A673 (cell line): Measurements from ENCODE around the gene CS. TPM values are rescaled to one million over a fixed set of nuclear protein-coding genes. Genes with fewer than 3 reads are reported as not detected.

ENCODE experiments used
- BruUV-seq: library from RNA; stranded (reverse); fragments of 400-500 nt; replicated peaks from 2 replicates; lab custom pipeline; 2021; lab: Mats Ljungman, UMichigan
- CTCF ChIA-PET: fragments of 300-600 bp; sonication (Branson Sonifier 250); formaldehyde crosslinking; loops from one replicate; lab custom pipeline; 2022; ENCODE audit warnings: antibody characterized with exemption; lab: Charles Lee
- POLR2A ChIA-PET: fragments of 300-600 bp; sonication (Branson Sonifier 250); formaldehyde crosslinking; loops from one replicate; lab custom pipeline; 2022; ENCODE audit warnings: antibody characterized with exemption; ENCODE audit not compliant: low non-redundant PET; lab: Charles Lee
- DNase-seq: peaks from one replicate; pipeline ENCODE4 v3.0.0-alpha.2; 2015; ENCODE audit warnings: low spot score
- H3K27ac ChIP-seq: fragments of 200-600 bp; sonication (generic); 2 replicates; pipeline ENCODE4 v1.5.1; 2016; ENCODE audit warnings: mixed run types, low read depth, mild to moderate bottlenecking, mixed read lengths, antibody characterized with exemption, low read length; ENCODE audit not compliant: poor library complexity, severe bottlenecking
- H3K27me3 ChIP-seq: fragments of 200-600 bp; sonication (generic); replicated peaks from 2 replicates; pipeline ENCODE4 v1.6.1; 2017; ENCODE audit warnings: mixed run types, low read depth, mild to moderate bottlenecking, mixed read lengths, antibody characterized with exemption, low read length; ENCODE audit not compliant: insufficient read depth, poor library complexity
- H3K36me3 ChIP-seq: fragments of 200-600 bp; sonication (generic); 2 replicates; pipeline ENCODE4 v1.6.1; 2016; ENCODE audit warnings: mixed run types, mild to moderate bottlenecking, mixed read lengths, antibody characterized with exemption, low read length; ENCODE audit not compliant: insufficient read depth, poor library complexity, severe bottlenecking
- H3K4me1 ChIP-seq: fragments of 200-600 bp; sonication (generic); 2 replicates; pipeline ENCODE4 v1.6.1; 2017; ENCODE audit warnings: mixed run types, mild to moderate bottlenecking, mixed read lengths, antibody characterized with exemption, low read length; ENCODE audit not compliant: insufficient read depth, poor library complexity, severe bottlenecking
- H3K4me3 ChIP-seq: fragments of 200-600 bp; sonication (generic); 2 replicates; pipeline ENCODE4 v1.5.1; 2016; ENCODE audit warnings: low read depth, mixed run types, mild to moderate bottlenecking, mixed read lengths, low read length; ENCODE audit not compliant: poor library complexity, severe bottlenecking
- H3K9me3 ChIP-seq: fragments of 200-600 bp; sonication (generic); 2 replicates; pipeline ENCODE4 v1.6.1; 2016; ENCODE audit warnings: mixed run types, low read depth, mild to moderate bottlenecking, mixed read lengths, antibody characterized with exemption, low read length; ENCODE audit not compliant: poor library complexity, severe bottlenecking
- CTCF ChIP-seq: fragments of 300-800, 200-600 bp; sonication (generic); conservative IDR thresholded peaks from 2 replicates; pipeline ENCODE4 v1.5.1; 2017; ENCODE audit warnings: low read depth, mild to moderate bottlenecking, antibody characterized with exemption, low read length, moderate library complexity, mixed read lengths
- EZH2 ChIP-seq: fragments of 200-600 bp; sonication (generic); IDR thresholded peaks from 2 replicates; pipeline ENCODE4 v1.6.1; 2017; ENCODE audit warnings: borderline replicate concordance, low read depth, mild to moderate bottlenecking, mixed read lengths, antibody characterized with exemption, low read length; ENCODE audit not compliant: poor library complexity, severe bottlenecking
- intact Hi-C: fragments of 100-400 bp; cut with micrococcal nuclease; formaldehyde crosslinking; loops from one replicate; pipeline ENCODE4 v1.10.0; 2022; ENCODE audit not compliant: unreplicated experiment
- total RNA-seq: library from RNA; stranded (reverse); gene quantifications from 2 replicates; pipeline ENCODE4 v1.2.3, GENCODE V29; 2021

CS gene
- total RNA-seq, 1 experiment from 2014 or later: 448 TPM

DNA sequence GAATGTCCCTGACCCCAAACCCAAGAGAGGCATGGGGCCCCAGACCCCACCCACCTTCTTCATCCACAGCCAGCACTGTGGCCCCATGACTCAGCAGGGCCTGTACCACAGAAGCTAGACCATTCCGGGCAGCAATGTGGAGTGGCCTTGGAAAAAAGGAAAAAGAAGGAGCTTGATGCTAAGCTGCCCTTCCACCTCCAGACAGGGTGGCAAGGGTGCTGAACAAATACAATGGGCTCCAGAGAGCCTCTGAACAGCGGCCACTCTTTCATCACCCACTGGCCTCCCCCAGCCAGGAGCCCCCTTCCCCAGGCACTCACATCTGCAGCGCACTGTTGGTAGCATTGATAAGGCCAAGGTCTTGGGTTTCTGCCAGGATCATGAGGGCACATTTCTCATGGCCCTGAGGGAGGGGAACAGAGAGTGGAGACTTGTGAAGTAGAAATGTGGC, 56.4 kb downstream of the CS start:
- DNase-seq: no peak
- no peaks in the 10 kb centered on the region for H3K27me3 ChIP-seq
- ChIA-PET CTCF (interaction anchor here (0.6 kb wide), 1 partner anchor 10 kb away, joined by 9 read pairs; no protein-coding TSS in a partner anchor), POLR2A (no interaction called here)
- H3K36me3 ChIP-seq: peaks cover 76% of the 10 kb centered on the region
- no TSS peak for BruUV-seq
- H3K9me3 ChIP-seq: no peaks in the 10 kb centered on the region
- H3K4me3 ChIP-seq: no peak overlapping the region
- no peak overlapping the region for H3K27ac ChIP-seq
- no peaks in the 10 kb centered on the region for H3K4me1 ChIP-seq
- intact Hi-C loops: no loop called here
- TF ChIP-seq CTCF (no peak), EZH2 (no peak)

- no peak for TF ChIP-seq CTCF
- no peak for TF ChIP-seq EZH2
- no peak overlapping the region for H3K27ac ChIP-seq
- no peaks in the 10 kb centered on the region for H3K27me3 ChIP-seq
- POLR2A ChIA-PET: no interaction called here
- no peak overlapping the region for H3K4me3 ChIP-seq
- no peaks in the 10 kb centered on the region for H3K4me1 ChIP-seq
- intact Hi-C loops: no loop called here
- CTCF ChIA-PET: interaction anchor here (0.6 kb wide), 1 partner anchor 10 kb away, joined by 9 read pairs; no protein-coding TSS in a partner anchor
- H3K9me3 ChIP-seq: no peaks in the 10 kb centered on the region
- DNase-seq: no peak
- H3K36me3 ChIP-seq: peaks cover 73% of the 10 kb centered on the region
- no TSS peak for BruUV-seq
Measured at GRCh38 chr12:56242986-56243385, 57.1 kb downstream of the CS start.

DNA sequence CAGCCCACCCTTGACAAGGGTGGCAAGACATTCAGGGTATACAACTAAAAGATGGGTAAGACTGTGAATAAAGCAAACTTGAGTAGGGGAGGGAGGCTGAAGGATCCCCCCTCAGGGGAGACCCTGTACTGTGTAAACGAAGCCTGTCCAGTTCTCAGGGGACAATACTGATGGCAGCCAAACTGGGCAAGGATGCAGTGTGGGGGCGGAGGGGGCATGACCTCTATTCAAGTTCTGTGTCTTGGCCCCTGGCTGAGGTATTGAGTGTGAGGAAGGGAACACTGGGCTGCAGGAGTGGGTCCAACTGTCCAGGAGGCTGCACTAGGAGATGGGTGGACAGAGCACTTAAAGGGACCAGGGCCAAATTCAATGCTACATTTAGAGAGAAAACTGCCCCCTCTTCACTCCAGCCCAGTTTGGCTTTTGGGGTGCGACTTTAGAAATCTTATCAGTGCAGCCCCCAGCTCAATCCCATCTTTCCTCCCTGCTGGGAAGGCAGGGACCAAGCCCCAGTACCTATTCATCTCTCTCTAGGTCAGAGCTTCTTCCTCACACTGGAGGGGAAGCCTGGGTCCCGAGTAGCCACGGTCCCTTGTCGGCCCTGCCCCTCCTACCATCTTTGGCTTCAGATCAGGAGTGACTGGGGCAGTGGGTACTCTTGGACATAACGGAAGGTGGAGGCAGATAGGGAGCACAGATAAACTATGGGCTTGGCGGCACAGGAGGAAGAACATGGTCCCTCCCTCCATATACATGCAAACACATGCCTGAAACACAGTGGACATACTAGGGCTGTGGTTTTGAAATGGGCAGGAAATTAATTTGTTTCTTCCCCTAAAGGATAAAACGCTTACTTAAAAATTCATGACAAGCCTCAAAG, 58.5 kb downstream of the CS start:
- Histone ChIP-seq H3K27ac (no peak overlapping the region), H3K4me3 (no peak overlapping the region), H3K9me3 (no peaks in the 10 kb centered on the region), H3K36me3 (peaks cover 61% of the 10 kb centered on the region), H3K4me1 (no peaks in the 10 kb centered on the region), H3K27me3 (no peaks in the 10 kb centered on the region)
- CTCF ChIA-PET: no interaction called here
- intact Hi-C loops: no loop called here
- POLR2A ChIA-PET: no interaction called here
- TF ChIP-seq CTCF (no peak), EZH2 (no peak)
- no TSS peak for BruUV-seq
- DNase-seq: no peak
